IMR-90 (cell line): Measurements from ENCODE around the gene CD84. TPM values are rescaled to one million over a fixed set of nuclear protein-coding genes. Genes with fewer than 3 reads are reported as not detected.

Source experiments
- ATAC-seq: fragments of 200-7000 bp; cut with Tn5 transposase; 2 replicates; pipeline ENCODE4 v1.9.1; 2020; ENCODE audit warnings: low read depth, mild to moderate bottlenecking, moderate library complexity
- BruUV-seq: library from RNA; stranded (reverse); fragments of 400-500 nt; replicated peaks from 2 replicates; lab custom pipeline; 2021; lab: Mats Ljungman, UMichigan
- CTCF ChIA-PET: fragments of 300-600 bp; formaldehyde crosslinking; extraction: SDS; loops from one replicate; lab custom pipeline; 2021; ENCODE audit warnings: antibody characterized with exemption; lab: Yijun Ruan, JAX
- POLR2A ChIA-PET: fragments of 300-600 bp; sonication (Branson Sonifier 250); formaldehyde crosslinking; loops from one replicate; lab custom pipeline; 2022; ENCODE audit warnings: antibody characterized with exemption; ENCODE audit not compliant: unreplicated experiment; lab: Charles Lee
- DNase-seq: peaks from one replicate; pipeline ENCODE4 v3.0.0; 2013
- H2AFZ ChIP-seq: replicated peaks from 2 replicates; pipeline ENCODE3; 2013; ENCODE audit warnings: low read length, mild to moderate bottlenecking; ENCODE audit not compliant: poor library complexity
- H2AK5ac ChIP-seq: 2 replicates; pipeline ENCODE4 v1.6.1; 2013; ENCODE audit warnings: low read depth, low read length, inconsistent platforms
- H2AK9ac ChIP-seq: replicated peaks from 2 replicates; pipeline ENCODE3; 2013; ENCODE audit warnings: mild to moderate bottlenecking, low read depth, low read length, moderate library complexity; ENCODE audit not compliant: poor library complexity
- H2BK120ac ChIP-seq: 2 replicates; pipeline ENCODE4 v1.6.1; 2013; ENCODE audit warnings: low read depth, low read length, inconsistent platforms
- H2BK15ac ChIP-seq: 3 replicates; pipeline ENCODE4 v1.6.1; 2013; ENCODE audit warnings: low read depth, low read length, inconsistent platforms
- H2BK20ac ChIP-seq: 2 replicates; pipeline ENCODE4 v1.6.1; 2013; ENCODE audit warnings: low read depth, mild to moderate bottlenecking, inconsistent platforms, low read length, moderate library complexity
- H2BK5ac ChIP-seq: 2 replicates; pipeline ENCODE4 v1.6.1; 2013; ENCODE audit warnings: mild to moderate bottlenecking, low read depth, low read length, inconsistent platforms; ENCODE audit not compliant: poor library complexity, severe bottlenecking
- H3K14ac ChIP-seq: replicated peaks from 2 replicates; pipeline ENCODE4 v1.6.1; 2013; ENCODE audit warnings: low read depth, low read length, inconsistent platforms
- H3K18ac ChIP-seq: 2 replicates; pipeline ENCODE4 v1.6.1; 2013; ENCODE audit warnings: low read depth, low read length, control low read depth
- H3K23ac ChIP-seq: 2 replicates; pipeline ENCODE4 v1.6.1; 2013; ENCODE audit warnings: low read depth, low read length, inconsistent platforms
- H3K27ac ChIP-seq: 2 replicates; pipeline ENCODE4 v1.5.1; 2013; ENCODE audit warnings: mild to moderate bottlenecking, control low read depth, low read length; ENCODE audit not compliant: insufficient read depth
- H3K27me3 ChIP-seq: 2 replicates; pipeline ENCODE4 v1.6.1; 2013; ENCODE audit warnings: low read length; ENCODE audit not compliant: control insufficient read depth, insufficient read depth
- H3K36me3 ChIP-seq: 2 replicates; pipeline ENCODE4 v1.6.1; 2013; ENCODE audit warnings: low read length, mixed read lengths; ENCODE audit not compliant: control insufficient read depth, insufficient read depth
- H3K4ac ChIP-seq: 2 replicates; pipeline ENCODE4 v1.6.1; 2013; ENCODE audit warnings: low read depth, low read length, inconsistent platforms
- H3K4me1 ChIP-seq: 2 replicates; pipeline ENCODE4 v1.6.1; 2013; ENCODE audit warnings: low read length, mixed read lengths; ENCODE audit not compliant: control insufficient read depth, insufficient read depth
- H3K4me2 ChIP-seq: 2 replicates; pipeline ENCODE4 v1.6.1; 2013; ENCODE audit warnings: low read depth, mild to moderate bottlenecking, control low read depth, low read length, moderate library complexity
- H3K4me3 ChIP-seq: 2 replicates; pipeline ENCODE4 v1.5.1; 2013; ENCODE audit warnings: low read depth, mild to moderate bottlenecking, control low read depth, low read length, moderate library complexity; ENCODE audit not compliant: insufficient read depth
- H3K56ac ChIP-seq: 2 replicates; pipeline ENCODE4 v1.6.1; 2013; ENCODE audit warnings: low read length, inconsistent platforms; ENCODE audit not compliant: insufficient read depth; ENCODE audit errors: extremely low read depth
- H3K79me1 ChIP-seq, 2 experiments: 2 replicates each; pipeline ENCODE4 v1.6.1; 2013; ENCODE audit warnings: low read length in 2 of 2, inconsistent platforms in 1 of 2, low read depth in 1 of 2
- H3K9ac ChIP-seq: 2 replicates; pipeline ENCODE4 v1.6.1; 2013; ENCODE audit warnings: low read depth, low read length, control low read depth
- H3K9me1 ChIP-seq: 2 replicates; pipeline ENCODE4 v1.6.1; 2013; ENCODE audit warnings: low read length, inconsistent platforms; ENCODE audit not compliant: insufficient read depth
- H3K9me3 ChIP-seq: 2 replicates; pipeline ENCODE4 v1.6.1; 2013; ENCODE audit warnings: low read length; ENCODE audit not compliant: control insufficient read depth, insufficient read depth
- H4K20me1 ChIP-seq: 2 replicates; pipeline ENCODE4 v1.6.1; 2013; ENCODE audit warnings: low read length, inconsistent platforms; ENCODE audit not compliant: insufficient read depth
- H4K5ac ChIP-seq: 2 replicates; pipeline ENCODE4 v1.6.1; 2013; ENCODE audit warnings: mild to moderate bottlenecking, low read depth, low read length, control low read depth
- H4K8ac ChIP-seq, 2 experiments: 2 replicates each; pipeline ENCODE4 v1.6.1; 2013; ENCODE audit warnings: low read depth in 2 of 2, low read length in 2 of 2, control low read depth in 1 of 2, inconsistent platforms in 1 of 2
- H4K91ac ChIP-seq: 2 replicates; pipeline ENCODE4 v1.6.1; 2013; ENCODE audit warnings: low read depth, low read length, inconsistent platforms; ENCODE audit not compliant: insufficient read depth
- CEBPB ChIP-seq: IDR thresholded peaks from 2 replicates; pipeline ENCODE4 v1.6.1; 2012; ENCODE audit warnings: low read depth, low read length, improper control_type of control experiment
- CHD1 ChIP-seq: IDR thresholded peaks from 2 replicates; pipeline ENCODE4 v1.6.1; 2012; ENCODE audit warnings: low read depth, low read length, improper control_type of control experiment
- CTCF ChIP-seq: conservative IDR thresholded peaks from 2 replicates; pipeline ENCODE4 v1.5.1; 2012; ENCODE audit warnings: mild to moderate bottlenecking, low read depth, low read length, improper control_type of control experiment
- ELK1 ChIP-seq: fragments of 150-350 bp; IDR thresholded peaks from 2 replicates; pipeline ENCODE4 v1.6.1; 2016; ENCODE audit warnings: low read depth, mild to moderate bottlenecking, low read length, moderate library complexity, borderline replicate concordance
- FOS ChIP-seq: fragments of 150-350 bp; IDR thresholded peaks from 2 replicates; pipeline ENCODE4 v1.6.1; 2016; ENCODE audit warnings: low read depth, low read length
- MAFK ChIP-seq: IDR thresholded peaks from 2 replicates; pipeline ENCODE4 v1.6.1; 2012; ENCODE audit warnings: low read depth, low read length, improper control_type of control experiment
- MAZ ChIP-seq: IDR thresholded peaks from 2 replicates; pipeline ENCODE4 v1.6.1; 2012; ENCODE audit warnings: low read depth, mild to moderate bottlenecking, low read length, improper control_type of control experiment, moderate library complexity, borderline replicate concordance
- MXI1 ChIP-seq: IDR thresholded peaks from 2 replicates; pipeline ENCODE4 v1.6.1; 2012; ENCODE audit warnings: low read depth, mild to moderate bottlenecking, low read length, moderate library complexity, borderline replicate concordance
- NFE2L2 ChIP-seq: fragments of 150-350 bp; IDR thresholded peaks from 2 replicates; pipeline ENCODE4 v1.6.1; 2016; ENCODE audit warnings: low read depth, mild to moderate bottlenecking, low read length
- POLR2A ChIP-seq: IDR thresholded peaks from 2 replicates; pipeline ENCODE4 v1.6.1; 2012; ENCODE audit warnings: mild to moderate bottlenecking, low read depth, low read length
- RAD21 ChIP-seq: IDR thresholded peaks from 2 replicates; pipeline ENCODE4 v1.6.1; 2012; ENCODE audit warnings: low read length, improper control_type of control experiment
- RCOR1 ChIP-seq: IDR thresholded peaks from 2 replicates; pipeline ENCODE4 v1.6.1; 2012; ENCODE audit warnings: mild to moderate bottlenecking, low read length, improper control_type of control experiment; ENCODE audit not compliant: insufficient replicate concordance
- RFX5 ChIP-seq: IDR thresholded peaks from 2 replicates; pipeline ENCODE4 v1.8.0; 2012; ENCODE audit warnings: low read depth, mild to moderate bottlenecking, low read length, moderate library complexity
- SMC3 ChIP-seq: fragments of 150-350 bp; IDR thresholded peaks from 2 replicates; pipeline ENCODE4 v1.6.1; 2016; ENCODE audit warnings: low read depth, mild to moderate bottlenecking, antibody characterized with exemption, low read length, moderate library complexity
- USF2 ChIP-seq: fragments of 150-350 bp; IDR thresholded peaks from 2 replicates; pipeline ENCODE4 v1.6.1; 2017; ENCODE audit warnings: mild to moderate bottlenecking, antibody characterized with exemption, low read length, low read depth
- WGBS, 2 experiments: methylation state at CpG; one replicate each; pipeline versions ENCODE4 v1.1.5 to v1.1.7; 2013; ENCODE audit warnings: missing lambda C conversion rate in 2 of 2; ENCODE audit not compliant: insufficient read length in 1 of 2; ENCODE audit errors: extremely low coverage in 2 of 2; 5-methylcytosine and 5-hydroxymethylcytosine counted together
- dilution Hi-C: fragments of 300-500 bp; cut with HindIII; formaldehyde crosslinking; loops from one replicate; pipeline ENCODE4 v1.14.3; 2018; ENCODE audit warnings: low sequenced_read_pairs; ENCODE audit not compliant: unreplicated experiment
- in situ Hi-C: fragments of 300-500 bp; cut with MboI; formaldehyde crosslinking; loops from 3 replicates; pipeline ENCODE4 v1.14.3; 2019; ENCODE audit warnings: low sequenced_read_pairs, inconsistent platforms, mixed read lengths
- intact Hi-C: fragments of 100-400 bp; cut with micrococcal nuclease; formaldehyde crosslinking; loops from 2 replicates; pipeline ENCODE4 v1.10.0; 2022
- polyA plus RNA-seq, 3 experiments: library from polyadenylated mRNA; depleted of rRNA; stranded (reverse); fragments of >200 nt; gene quantifications; 2 replicates each; pipeline ENCODE4 v1.2.3, GENCODE V29; 2012; ENCODE audit warnings: low replicate concordance in 1 of 3
- total RNA-seq: library from RNA; depleted of rRNA; stranded (reverse); fragments of >200 nt; gene quantifications from 2 replicates; pipeline ENCODE4 v1.2.3, GENCODE V29; 2012

The CD84 gene
- total and polyA plus RNA-seq, 2 of the 4 experiments (the other 2 are of a cell fraction): not detected

- H2AK5ac ChIP-seq: no peak overlapping the region
- intact Hi-C loops (no loop called here), dilution Hi-C loops (no loop called here), in situ Hi-C loops (no loop called here)
- ATAC-seq (no peak), DNase-seq (no peak)
- H2AK9ac ChIP-seq: no peak overlapping the region
- no CpG with 5 or more reads among the region's 8 CpGs for WGBS, 2 experiments
- no TSS peak for BruUV-seq
- H3K23ac ChIP-seq: no peak overlapping the region
- no peaks in the 10 kb centered on the region for H3K79me1 ChIP-seq
- H2BK20ac ChIP-seq: no peak overlapping the region
- H2BK120ac ChIP-seq: no peak overlapping the region
- H3K4me2 ChIP-seq: no peak overlapping the region
- H2AFZ ChIP-seq: no peak overlapping the region
- H4K5ac ChIP-seq: no peak overlapping the region
- no peak overlapping the region for H2BK5ac ChIP-seq
- H3K4ac ChIP-seq: no peak overlapping the region
- H3K18ac ChIP-seq: no peak overlapping the region
- no peaks in the 10 kb centered on the region for H3K27me3 ChIP-seq
- no peaks in the 10 kb centered on the region for H4K20me1 ChIP-seq
- no peaks in the 10 kb centered on the region for H3K9me3 ChIP-seq
- ChIA-PET CTCF (no interaction called here), POLR2A (no interaction called here)
- no peak overlapping the region for H3K27ac ChIP-seq
- H3K9me1 ChIP-seq: no peaks in the 10 kb centered on the region
- H3K36me3 ChIP-seq: no peaks in the 10 kb centered on the region
- no peak overlapping the region for H3K4me3 ChIP-seq
- no peak overlapping the region for H3K56ac ChIP-seq
- H4K91ac ChIP-seq: no peak overlapping the region
- H3K9ac ChIP-seq: no peak overlapping the region
- H3K14ac ChIP-seq: no peak overlapping the region
- H3K4me1 ChIP-seq: no peaks in the 10 kb centered on the region
- no peak overlapping the region for H4K8ac ChIP-seq
- no peak overlapping the region for H2BK15ac ChIP-seq
- TF ChIP-seq MAZ (no peak), CHD1 (no peak), SMC3 (no peak), RCOR1 (no peak), FOS (no peak), RAD21 (no peak), NFE2L2 (no peak), POLR2A (no peak), USF2 (no peak), CEBPB (no peak), ELK1 (no peak), RFX5 (no peak), MAFK (no peak), CTCF (no peak), MXI1 (no peak)
These were observed 41.3 kb downstream of the CD84 start for GRCh38 chr1:160537714-160538665.
